ENCODE data around the gene TMED10.
"Not testable (repeated sequence)": the region's sequence is repeated elsewhere in the genome, so short reads cannot be mapped to it uniquely, and the experiment has no call there.

Gene TMED10

DNA sequence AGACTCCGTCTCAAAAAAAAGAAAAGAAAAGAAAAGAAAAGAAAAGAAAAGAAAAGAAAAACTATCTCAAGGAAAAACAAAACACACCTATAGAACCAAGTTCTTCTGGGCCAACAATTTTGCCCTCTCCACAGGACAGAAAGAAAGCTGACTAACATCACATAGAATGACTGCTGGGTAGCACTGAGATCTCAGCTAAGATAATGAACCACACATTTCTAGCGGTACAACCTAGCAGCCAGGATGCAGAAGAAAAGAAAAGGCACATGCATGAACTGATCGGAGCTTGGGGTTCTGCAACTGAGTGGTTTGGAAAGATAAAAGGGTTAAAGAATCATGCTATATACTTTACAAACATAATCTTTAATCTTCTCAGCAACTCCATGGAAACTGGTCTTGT, 19.5 kb downstream of the TMED10 start:
- no peak for DNase-seq

DNA sequence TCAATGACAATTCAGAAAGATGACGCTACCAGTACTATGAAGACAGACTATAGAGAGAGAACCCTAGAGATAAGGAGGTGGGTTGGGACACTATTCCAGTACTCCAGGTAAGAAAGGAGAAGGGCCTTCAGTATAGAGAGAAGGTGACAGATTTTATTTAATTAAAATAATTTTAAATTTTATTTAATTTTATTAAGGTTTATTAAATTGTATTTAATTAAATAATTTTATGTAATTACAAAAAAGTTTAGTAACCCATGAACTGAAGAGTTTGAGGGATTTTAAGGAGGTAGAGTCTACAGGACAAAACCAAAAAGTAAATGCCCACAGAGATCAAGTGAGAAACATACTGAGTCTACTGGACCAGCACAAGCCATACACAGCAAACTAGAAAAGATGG, 20.3 kb downstream of the TMED10 start:
- no peak for DNase-seq

DNA sequence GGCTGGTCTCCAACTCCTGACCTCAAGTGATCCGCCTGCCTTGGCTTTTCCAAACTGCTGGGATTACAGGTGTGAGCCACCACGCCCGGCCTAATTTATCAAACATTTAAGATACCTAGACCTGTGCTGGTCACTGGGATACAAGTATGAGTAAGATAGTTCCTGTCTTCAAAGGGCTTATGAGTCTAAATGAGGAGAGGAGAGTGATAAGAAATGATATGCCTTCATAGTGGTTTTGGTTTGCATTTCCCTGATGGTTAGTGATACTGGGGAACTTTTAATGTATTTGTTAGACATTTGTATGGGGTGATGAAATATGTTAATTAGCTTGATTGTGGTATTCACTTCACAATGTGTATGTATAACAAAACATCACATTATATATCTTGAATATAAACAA, 21.2 kb downstream of the TMED10 start:
- DNase-seq, result no peak

DNA sequence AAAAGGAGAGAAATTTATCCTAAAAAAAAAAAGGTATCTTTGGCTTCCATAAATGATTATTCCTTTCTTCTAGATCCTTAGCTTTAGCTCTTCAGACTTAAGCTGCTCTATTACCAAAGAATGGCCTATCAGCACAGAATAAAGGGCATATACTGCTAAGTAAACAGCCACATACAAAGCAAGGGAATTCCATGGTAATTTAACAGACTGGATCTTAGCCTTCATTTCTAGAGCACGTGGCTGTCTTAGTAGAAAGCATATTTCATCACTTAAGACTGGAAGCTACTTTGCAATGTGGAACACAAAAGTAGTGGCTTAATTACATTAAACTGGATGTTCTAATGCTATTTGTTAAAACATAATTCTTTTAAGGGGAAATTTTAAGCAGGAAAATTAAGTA, 23.1 kb downstream of the TMED10 start:
- DNase-seq, result no peak

DNA sequence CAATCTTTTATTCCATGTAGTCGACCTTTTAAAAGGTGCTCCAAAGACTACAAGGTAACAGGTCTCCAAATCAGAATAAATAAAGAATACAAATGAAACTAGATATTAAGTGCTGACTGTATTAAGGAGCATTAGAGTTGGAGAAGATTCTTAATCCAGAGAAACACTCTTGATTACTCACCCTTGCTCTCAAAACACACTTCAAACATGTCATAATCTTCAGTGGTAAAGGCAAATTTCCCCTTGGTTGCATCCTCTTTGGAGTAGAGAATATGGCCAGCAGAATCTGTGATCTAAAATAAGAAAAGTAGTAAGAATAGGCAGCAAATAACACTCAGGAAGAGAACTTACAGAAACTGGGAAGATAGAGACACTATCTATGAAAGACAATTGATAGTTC, 24.6 kb downstream of the TMED10 start:
- DNase-seq, result no peak

DNA sequence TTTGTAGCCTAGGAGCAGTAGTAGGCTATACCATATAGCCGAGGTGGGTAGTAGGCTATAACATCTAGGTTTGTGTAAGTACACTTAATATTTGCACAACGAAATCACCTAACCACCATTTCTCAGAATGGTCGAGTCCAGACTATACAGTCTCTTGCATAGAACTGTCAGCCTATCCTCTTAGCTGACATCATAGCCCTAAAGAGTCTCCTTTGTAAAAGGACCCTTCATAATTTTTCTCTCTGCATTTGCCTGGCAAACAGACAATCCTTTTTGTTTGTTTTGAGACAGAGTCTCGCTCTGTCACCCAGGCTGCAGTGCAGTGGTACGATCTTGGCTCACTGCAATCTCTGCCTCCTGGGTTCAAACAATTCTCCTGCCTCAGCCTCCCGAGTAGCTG, 25.8 kb downstream of the TMED10 start:
- DNase-seq, result not testable (repeated sequence)

DNA sequence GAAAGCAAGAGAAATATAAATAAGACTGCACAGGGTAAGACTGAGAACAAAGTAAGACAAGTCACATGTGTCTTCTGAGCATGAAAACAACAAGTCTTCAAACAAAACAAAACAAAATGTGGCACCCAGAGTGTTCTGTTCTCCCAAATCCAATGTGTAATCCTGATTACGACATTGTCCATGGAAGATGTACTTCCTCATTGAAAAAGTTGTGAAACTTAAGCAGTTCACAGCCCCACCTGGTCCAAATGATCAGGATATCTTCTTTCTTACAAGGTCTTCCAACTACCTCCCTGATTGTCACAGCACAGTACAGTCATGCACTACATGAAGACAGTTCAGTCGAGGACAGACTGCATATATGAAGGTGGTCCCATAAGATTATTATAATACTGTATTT, 26.3 kb downstream of the TMED10 start:
- no peak for DNase-seq

DNA sequence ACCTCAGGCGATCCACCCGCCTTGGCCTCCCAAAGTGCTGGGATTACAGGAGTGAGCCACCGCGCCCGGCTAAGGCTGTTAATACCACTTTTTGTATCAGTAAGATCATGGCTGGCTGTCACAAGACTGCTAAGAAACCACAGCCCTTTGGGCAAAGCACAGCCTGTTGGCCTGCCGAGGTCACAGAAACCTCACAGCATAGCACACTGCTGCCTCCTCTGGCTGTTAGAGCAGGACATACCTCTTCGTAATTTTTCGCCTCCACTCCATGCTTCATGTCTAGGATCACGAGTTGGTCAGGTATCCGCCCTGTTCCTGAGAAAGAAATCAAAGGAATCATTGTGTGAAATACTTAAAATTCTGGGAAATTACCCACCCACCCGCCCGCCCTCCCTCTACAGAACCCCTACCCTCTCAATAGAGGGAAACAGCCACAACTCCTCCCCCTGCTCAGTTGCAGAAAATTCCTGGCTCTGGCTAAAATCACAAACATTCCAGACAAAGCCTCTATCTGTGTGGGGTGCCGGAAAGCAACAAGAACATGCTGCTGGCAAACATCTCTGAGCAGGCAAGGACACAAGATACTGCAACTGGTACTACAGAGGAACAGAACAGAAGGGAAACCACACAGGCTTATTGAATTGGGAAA, 28.9 kb downstream of the TMED10 start:
- peak; percentile 73 for DNase-seq

DNA sequence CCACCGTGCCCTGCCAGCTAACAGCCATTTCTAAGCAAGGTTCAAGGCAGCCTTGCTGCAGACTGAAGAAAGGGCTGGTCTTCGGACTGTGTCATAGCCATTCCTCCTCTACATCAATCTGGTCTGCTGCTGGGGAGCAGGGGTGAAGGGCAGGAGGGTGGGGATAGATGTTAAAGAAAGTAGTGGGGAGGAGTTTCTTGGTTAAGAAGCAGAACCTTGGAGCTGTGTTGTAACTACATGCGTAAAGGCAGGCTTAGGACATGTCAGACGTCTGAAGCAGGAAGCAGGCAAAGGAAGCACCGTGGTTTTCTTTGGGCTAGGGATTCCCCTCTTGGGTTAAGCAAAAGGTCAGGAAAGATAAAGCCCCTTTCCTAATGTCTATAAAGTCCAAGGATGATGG, 31.5 kb downstream of the TMED10 start:
- DNase-seq, result no peak

DNA sequence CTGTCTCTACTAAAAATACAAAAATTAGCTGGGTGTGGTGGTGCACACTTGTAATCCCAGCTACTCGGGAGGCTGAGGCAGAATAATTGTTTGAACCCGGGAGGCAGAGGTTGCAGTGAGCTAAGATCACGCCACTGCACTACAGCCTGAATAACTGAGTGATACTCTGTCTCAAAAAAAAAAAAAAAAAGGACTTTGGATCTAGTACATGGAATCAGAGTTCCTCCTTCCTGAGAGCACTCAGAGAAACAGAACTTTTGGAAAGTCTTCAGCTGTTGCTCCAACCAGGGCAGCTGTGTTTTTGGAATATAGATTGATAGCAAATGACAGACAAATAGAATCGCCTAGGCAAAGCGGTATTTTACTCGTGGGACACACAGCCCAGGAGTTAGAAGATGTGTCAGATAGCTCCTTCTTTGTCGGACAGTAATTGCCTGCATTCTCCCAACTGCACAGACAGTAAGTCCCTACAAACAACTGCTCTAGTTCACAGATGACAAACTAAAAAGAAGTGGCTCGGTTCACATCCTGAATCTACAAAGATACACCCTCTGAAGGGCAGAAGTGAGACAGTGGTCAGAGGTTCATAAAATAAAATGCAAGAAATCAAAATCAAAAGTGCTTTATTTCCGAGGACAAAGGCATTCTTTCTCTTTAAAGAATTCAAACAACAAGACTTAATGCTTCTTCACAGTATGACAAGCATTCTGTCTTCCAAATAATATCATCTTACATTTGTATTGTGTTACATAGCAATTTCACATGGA, 32.5 kb downstream of the TMED10 start:
- no peak for DNase-seq

DNA sequence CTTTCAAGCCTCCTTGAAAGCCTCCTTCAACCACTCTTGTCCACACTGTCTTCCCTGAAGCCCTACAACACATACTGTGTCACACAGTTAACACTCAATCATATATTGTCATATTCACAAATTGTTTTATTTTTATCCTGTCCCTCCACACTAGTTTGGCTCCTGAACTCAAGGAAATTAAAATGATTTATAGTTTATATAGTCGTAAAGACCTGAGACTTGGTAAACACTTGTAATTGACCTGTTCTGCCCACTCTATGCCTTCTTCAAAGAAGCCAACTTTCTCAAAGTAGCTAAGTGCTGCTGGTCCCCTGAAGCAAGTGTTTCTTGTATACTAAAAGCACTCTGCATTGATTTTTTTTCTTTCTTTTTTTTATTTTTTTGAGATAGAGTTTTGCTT, 33.9 kb downstream of the TMED10 start:
- no peak for DNase-seq

DNA sequence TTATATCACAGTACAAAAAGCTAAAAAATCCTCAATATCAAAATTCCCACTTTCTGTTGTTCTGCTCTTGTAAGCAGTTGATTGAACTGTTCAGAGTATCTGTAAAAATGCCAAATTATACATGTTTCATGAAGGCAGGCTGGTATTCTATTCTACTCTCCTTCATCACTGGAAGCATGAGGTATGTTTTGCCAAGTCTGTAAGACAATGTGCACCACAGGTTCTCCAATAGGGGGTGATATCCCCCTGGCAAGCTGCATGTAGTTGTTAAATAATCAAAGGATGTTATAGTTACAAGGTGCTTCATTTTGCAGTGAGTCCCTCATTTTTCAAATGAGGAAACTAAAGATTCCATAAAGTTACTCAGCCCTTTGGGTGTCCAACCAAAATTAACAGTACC, 34.4 kb downstream of the TMED10 start:
- no peak for DNase-seq

DNA sequence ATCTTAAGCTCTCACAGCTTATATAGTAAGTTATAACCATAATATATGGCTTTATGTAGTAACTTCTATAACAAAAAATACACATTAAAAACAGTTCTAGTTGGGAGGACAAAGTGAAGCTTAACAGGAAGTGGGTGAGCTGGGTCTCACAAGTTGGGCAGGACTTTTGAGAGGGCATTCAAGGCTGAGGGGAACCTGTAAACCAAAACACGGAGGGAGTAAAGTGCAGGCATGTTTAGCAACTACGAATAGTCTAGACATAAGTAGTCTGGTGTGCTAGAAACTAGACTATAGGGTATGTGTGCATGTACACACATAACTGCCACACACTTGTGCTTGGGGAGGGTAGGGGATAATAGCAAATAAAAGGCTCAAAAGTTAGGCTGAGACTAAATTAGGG, 35.4 kb downstream of the TMED10 start:
- no peak for DNase-seq

DNA sequence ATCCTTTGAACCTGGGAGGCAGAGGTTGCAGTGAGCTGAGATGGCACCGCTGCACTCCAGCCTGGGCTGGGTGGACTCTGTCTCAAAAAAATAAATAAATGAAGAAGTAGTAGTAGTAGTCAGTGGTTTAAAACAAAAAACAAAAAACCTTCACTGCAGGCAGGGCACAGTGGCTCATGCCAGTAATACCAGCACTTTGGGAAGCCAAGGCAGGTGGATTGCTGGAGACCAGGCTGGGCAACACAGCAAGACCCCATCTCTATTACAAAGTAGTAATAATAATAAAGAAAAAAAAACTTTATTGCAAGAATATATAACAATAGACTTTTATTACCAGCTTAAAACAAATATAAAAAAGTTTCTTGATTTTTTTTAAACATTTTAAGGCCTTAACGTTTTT, 35.8 kb downstream of the TMED10 start:
- no peak for DNase-seq

DNA sequence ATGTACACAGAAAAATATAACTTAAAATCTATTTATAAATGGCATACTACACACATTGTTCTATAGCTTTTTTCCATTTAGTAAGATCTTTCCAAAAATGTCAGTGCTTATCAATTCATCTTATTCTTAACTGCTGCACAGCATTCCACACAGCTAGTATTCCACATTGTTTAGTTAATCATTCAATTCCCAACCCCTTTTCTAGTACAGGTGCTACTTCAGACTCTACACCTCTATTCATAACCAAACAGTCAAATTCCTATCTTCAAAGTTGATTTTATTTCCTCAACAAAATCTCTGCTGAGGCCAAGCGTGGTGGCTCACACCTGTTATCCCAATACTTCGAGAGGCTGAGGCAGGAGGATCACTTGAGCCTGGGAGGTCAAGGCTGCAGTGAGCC, 37.2 kb downstream of the TMED10 start:
- DNase-seq, result no peak

DNA sequence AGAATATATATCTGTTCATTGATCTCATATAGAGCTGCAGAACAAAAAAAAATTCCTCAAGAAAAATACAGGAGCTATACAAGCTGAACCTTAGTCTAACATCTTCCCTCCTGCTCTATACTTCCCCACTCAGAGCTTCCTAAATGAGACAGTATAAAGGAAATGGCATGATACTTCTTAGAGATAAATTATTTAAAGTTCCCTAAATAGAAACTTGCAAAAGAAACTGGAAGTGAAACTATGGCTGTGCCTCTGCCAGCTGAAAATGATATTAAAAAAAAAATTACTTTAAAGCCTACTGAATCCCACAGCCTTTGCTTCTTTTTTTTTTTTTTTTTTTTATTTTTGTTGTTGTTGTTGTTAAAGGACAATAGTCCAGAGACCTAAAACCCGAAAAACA, 37.9 kb downstream of the TMED10 start:
- no peak for DNase-seq

DNA sequence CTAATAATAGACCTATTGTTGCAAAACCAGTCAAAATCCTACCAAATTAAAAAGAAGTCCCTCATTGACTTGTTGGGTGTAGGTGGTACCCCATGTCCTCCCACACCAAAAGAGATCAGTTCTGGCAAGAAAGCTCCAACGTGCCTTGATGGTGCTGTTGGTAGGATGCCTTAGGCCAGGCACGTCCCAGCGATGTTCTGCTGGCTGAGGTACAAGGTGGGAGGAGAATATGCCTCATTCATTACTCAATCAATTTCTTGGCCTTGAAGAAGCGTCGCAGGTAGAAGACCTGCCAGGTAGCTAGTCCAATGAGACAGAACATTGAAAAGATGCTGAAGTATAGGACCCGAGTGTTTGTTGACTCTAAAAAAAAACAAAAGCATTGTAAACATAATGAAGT, 41.8 kb downstream of the TMED10 start:
- no peak for DNase-seq

DNA sequence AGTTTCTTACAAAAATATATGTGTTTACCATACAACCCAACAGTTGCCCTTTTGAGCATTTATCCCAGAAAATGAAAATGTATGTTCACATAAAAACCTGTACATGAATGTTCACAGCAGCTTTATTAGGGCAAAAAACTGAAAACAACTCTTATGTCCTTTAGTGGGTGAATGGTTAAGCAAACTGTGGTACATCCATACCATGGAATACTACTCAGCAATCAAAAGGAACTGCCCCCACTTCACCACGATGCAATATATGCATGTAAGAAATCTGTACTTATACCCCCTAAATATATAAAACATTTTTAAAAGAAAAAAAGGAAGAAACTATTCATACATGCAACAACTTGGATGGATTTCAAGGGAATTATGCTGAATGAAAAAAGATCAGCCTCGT, 42.8 kb downstream of the TMED10 start:
- DNase-seq, result no peak

DNA sequence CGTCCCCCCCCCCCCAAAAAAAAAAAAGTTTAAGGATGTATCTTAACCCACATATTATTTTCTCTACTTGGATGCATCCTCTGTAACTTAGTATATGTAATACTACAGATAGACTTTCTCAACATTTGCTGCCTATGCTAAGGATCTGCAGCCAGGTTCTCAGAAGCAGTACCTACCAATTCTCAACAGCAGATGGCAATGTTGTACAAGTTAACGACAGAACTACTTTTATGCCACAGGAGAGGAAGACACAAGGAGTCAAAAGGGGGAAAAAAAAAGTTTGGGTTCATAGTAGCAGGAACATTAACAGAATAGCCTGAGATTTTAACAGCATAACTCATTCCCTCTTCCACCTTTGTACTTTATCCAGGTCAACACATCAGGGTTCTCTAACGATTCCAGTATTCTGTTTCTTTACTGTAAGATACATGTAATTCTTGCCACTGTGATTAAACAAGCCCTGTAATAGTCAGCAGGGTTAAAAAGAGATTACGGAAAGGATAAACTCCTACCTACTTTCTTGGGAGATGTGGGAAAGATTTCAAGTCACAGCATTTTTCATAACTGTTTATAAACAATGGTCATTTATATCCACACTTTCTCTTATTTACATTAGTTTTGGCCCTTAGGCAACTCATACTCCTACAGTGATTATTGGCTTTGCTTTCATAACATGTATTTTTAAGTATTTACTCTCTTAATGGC, 43.9 kb downstream of the TMED10 start:
- peak; percentile 62 for DNase-seq

DNA sequence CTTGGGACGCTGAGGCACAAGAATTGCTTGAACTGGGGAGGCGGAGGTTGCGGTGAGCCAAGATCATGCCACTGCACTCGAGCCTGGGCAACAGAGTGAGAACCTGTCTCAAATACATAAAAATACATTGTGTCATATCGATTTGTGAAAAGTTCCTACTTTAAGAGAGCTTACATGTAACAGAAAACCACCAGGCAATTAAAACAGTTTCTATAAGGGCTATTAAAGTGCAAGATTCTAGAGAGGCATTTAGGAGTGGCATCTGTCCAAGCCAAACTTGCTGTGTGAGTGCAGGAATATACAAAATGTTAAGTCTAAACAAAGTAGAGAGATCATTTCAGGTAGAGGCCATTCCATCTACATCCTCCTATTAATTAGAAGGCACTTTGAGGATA, 47.8 kb downstream of the TMED10 start:
- no peak for DNase-seq

DNA sequence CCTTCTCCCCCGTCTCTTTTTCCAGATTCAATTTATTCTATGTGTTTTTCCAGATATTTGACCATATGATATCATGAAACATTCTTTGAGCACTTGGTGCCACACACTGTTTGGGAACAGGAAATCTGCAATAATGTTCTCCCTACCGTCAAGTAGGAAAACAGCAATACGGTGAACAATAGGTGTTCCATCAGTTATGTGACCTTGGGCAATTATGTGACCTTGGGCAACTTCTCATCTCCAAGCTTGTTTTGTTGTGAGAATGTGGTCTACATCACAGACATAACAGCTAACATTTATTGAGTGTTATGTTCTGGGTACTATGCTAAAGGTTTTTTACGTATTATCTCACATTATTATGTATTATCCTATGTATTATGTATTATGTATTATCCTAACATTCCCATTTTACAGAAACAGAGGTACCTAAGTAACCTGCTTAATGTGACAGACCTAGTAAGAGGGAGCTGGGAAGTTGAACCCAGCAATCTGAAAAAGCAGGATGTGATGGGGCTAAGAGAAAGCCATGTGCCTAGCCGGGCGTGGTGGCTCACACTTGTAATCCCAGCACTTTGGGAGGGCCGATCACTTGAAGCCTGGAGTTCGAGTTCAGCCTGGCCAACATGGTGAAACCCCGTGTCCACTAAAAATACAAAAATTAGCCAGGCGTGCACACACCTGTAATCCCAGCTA, 48.4 kb downstream of the TMED10 start:
- no peak for DNase-seq

DNA sequence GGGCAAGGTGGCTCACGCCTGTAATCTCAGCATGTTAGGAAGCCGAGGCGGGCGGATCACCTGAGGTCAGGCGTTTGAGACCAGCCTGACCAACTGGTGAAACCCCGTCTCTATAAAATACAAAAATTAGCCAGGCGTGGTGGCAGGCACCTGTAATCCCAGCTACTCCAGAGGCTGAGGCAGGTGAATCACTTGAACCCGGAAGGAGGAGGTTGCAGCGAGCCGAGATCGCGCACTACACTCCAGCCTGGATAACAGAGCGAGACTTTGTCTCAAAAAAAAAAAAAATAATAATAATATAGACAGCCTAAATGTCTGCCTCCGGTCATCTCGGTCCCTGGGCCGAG, 49.0 kb downstream of the TMED10 start:
- not testable (repeated sequence) for DNase-seq

DNA sequence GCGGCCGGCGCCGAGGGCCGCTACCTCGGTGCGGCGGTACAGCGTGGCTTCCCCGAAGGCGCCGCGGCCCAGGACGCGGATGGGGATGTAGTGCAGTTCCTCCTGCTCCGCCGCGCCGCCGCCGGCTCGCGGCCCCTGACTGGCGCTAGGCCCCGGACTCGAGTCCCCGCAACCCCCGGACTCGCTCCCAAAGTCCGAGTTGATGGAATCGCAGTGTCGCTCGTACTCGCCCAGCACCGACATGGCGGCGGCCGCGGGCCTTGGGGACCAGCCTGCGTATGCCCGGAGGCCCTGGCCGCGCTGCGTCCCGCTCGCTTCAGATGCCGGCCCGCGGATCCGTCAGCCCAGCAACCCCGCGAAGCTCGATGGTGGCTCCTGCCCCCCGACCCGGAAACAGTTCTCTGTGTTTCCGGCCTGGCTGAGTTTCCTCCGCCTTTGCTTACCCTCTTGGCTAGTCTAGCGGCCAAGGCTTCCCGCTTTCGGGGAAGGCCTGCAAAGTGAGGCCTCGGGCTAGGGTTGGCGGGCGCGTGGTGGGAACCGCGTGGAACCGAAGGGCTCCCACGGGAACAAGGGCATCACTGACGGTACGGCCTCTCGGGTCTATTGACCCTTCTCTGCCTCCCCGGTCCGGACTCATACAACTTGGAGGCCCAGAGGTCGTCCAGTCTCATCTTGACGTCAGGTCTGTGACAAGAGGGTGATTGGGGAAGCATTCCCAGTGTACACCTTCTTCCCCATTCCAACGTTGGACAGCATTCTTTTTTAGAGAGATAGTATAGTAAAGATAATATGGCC, 49.5 kb downstream of the TMED10 start, which contains the start of gene NEK9:
TSS of gene NEK9 (minus strand) at position 370 of the 795 bp plus-strand sequence. CDS start at position 243, 127 bp downstream.
- peak; percentile 95 for DNase-seq

Measured in right hindlimb (tissue), 1 donor.